Measurements from ENCODE around the gene ELMO2. TPM values are rescaled to one million over a fixed set of nuclear protein-coding genes. Genes with fewer than 3 reads are reported as not detected.

Gene ELMO2
- total and polyA plus RNA-seq, 2 experiments from 2014 or later, result 38.0 to 38.7 TPM

GRCh38 chr20:46343975-46344357, 62.4 kb downstream of the ELMO2 start:
- H3K27ac ChIP-seq, result no peak overlapping the region
- TF ChIP-seq, protein P1, sequence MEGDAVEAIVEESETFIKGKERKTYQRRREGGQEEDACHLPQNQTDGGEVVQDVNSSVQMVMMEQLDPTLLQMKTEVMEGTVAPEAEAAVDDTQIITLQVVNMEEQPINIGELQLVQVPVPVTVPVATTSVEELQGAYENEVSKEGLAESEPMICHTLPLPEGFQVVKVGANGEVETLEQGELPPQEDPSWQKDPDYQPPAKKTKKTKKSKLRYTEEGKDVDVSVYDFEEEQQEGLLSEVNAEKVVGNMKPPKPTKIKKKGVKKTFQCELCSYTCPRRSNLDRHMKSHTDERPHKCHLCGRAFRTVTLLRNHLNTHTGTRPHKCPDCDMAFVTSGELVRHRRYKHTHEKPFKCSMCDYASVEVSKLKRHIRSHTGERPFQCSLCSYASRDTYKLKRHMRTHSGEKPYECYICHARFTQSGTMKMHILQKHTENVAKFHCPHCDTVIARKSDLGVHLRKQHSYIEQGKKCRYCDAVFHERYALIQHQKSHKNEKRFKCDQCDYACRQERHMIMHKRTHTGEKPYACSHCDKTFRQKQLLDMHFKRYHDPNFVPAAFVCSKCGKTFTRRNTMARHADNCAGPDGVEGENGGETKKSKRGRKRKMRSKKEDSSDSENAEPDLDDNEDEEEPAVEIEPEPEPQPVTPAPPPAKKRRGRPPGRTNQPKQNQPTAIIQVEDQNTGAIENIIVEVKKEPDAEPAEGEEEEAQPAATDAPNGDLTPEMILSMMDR (IDR thresholded peaks at IDR 0.05; ENCODE audit: low read depth, low read length), result no peak
- no peak for DNase-seq (ENCODE audit: low read depth in 1 of 2, low spot score in 1 of 2)
- H3K36me3 ChIP-seq, result no peaks in the 10 kb centered on the region
- H3K27me3 ChIP-seq, result no peaks in the 10 kb centered on the region
- H3K4me1 ChIP-seq (ENCODE audit: low read depth), result peaks cover 6% of the 10 kb centered on the region
- no peaks in the 10 kb centered on the region for H3K9me3 ChIP-seq (ENCODE audit: low read depth)
- no peak overlapping the region for H3K4me3 ChIP-seq

DNA sequence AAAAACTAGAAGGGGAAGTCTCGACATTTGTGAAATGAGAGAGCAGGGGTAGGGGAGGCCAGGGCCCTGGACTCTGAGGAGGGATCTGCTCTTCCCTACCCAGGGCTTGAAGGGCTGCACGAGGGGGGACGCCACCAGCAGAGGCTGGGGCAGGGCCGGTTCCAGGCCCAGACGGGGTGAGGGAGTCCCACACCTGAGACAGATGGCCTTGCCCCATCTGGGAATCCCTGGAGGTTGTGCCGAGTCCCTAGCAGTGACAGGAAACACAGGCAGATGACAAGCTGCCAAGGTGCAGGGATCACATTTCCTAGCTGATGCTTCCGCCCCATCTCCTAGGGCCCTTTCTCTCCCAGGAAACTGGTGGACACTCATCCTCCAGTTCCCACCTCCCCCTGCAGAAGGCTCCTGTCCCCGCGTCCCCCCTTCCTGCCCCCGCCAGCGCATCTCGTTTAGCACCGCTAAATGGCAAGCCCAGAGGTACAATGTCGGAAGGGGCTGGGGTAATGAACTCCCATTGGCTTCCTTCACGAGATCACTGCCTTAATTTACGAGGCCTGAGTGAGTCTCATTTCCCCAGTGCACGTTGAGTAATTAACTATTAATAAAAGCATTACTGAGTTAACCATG, 63.0 kb downstream of the ELMO2 start:
- TF ChIP-seq, protein P1 (IDR thresholded peaks at IDR 0.05; ENCODE audit: low read depth, low read length), result no peak
- Histone ChIP-seq H3K27ac (no peak overlapping the region), H3K9me3 (ENCODE audit: low read depth) (no peaks in the 10 kb centered on the region), H3K4me1 (ENCODE audit: low read depth) (peaks cover 4% of the 10 kb centered on the region), H3K36me3 (no peaks in the 10 kb centered on the region), H3K27me3 (no peaks in the 10 kb centered on the region), H3K4me3 (no peak overlapping the region)
- DNase-seq (ENCODE audit: low read depth in 1 of 2, low spot score in 1 of 2), result no peak

GRCh38 chr20:46342451-46343347, 63.7 kb downstream of the ELMO2 start:
- no peaks in the 10 kb centered on the region for H3K9me3 ChIP-seq (ENCODE audit: low read depth)
- no peak overlapping the region for H3K4me3 ChIP-seq
- H3K27me3 ChIP-seq, result no peaks in the 10 kb centered on the region
- no peak for DNase-seq (ENCODE audit: low read depth in 1 of 2, low spot score in 1 of 2)
- H3K4me1 ChIP-seq (ENCODE audit: low read depth), result no peaks in the 10 kb centered on the region
- no peak overlapping the region for H3K27ac ChIP-seq
- H3K36me3 ChIP-seq, result no peaks in the 10 kb centered on the region
- TF ChIP-seq, protein P1 (IDR thresholded peaks at IDR 0.05; ENCODE audit: low read depth, low read length), result no peak

- DNase-seq (ENCODE audit: low read depth in 1 of 2, low spot score in 1 of 2), result no peak
- no peaks in the 10 kb centered on the region for H3K36me3 ChIP-seq
- TF ChIP-seq, protein P1 (IDR thresholded peaks at IDR 0.05; ENCODE audit: low read depth, low read length), result no peak
- no peaks in the 10 kb centered on the region for H3K4me1 ChIP-seq (ENCODE audit: low read depth)
- H3K4me3 ChIP-seq, result no peak overlapping the region
- H3K27ac ChIP-seq, result no peak overlapping the region
- H3K27me3 ChIP-seq, result no peaks in the 10 kb centered on the region
- no peaks in the 10 kb centered on the region for H3K9me3 ChIP-seq (ENCODE audit: low read depth)
Measured at GRCh38 chr20:46342010-46342378, 64.4 kb downstream of the ELMO2 start.

DNA sequence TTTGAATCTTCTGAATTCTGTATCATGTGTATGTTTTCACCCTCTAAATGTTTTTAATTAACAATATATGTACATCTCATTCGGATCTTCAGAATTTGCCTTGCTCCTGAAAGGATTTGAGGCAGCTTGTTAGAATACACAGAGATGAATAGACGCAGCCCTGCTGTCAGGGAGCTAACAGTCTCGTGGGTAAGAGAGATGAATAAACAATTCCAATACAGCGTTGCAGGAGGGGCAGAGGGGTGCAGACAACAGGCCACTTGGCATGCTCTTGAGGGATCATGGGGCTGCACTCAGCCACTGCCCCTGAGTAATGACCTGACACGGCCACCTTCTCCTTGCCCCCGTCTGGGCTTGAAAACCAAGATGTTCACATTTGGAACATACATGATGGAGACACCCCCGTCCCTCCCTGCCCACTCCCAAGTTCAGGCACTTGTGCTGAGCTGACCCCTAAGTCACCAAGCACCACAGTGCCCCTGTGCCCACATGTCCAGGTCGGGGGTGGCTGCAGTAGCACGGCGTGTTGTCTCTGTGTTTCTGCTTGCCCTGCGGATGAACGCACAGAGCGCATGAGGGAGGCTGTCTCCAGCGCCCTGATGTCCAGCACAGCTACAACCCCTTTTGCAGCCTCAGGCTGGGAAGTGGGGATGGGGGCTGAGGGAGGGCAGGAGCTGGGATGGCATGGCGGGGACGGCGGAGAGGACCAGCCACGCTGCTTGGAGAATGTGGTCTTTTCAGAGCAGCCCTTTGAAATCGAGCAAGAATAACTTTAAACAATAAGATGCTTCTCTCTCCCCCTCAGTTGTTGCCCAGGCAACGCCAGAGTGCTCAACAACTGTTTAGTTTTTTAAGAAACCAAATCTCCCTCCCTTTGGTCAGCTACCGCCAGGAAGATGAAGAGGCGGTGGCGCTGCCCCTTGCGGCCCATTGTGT, 65.1 kb downstream of the ELMO2 start:
- TF ChIP-seq, protein P1 (IDR thresholded peaks at IDR 0.05; ENCODE audit: low read depth, low read length), result no peak
- no peaks in the 10 kb centered on the region for H3K9me3 ChIP-seq (ENCODE audit: low read depth)
- H3K4me1 ChIP-seq (ENCODE audit: low read depth), result no peaks in the 10 kb centered on the region
- no peaks in the 10 kb centered on the region for H3K36me3 ChIP-seq
- H3K27ac ChIP-seq, result no peak overlapping the region
- no peaks in the 10 kb centered on the region for H3K27me3 ChIP-seq
- DNase-seq (ENCODE audit: low read depth in 1 of 2, low spot score in 1 of 2), result no peak
- no peak overlapping the region for H3K4me3 ChIP-seq
